Kidney (tissue), 14 donors: Measurements from ENCODE around the gene ZFAND3. TPM values are rescaled to one million over a fixed set of nuclear protein-coding genes. Genes with fewer than 3 reads are reported as not detected.

ENCODE experiments used
- DNase-seq, 5 donors: peaks; one replicate each; pipeline ENCODE4 v3.0.0-alpha.2; 2013 to 2020
- FAIRE-seq: peaks from 2 replicates; lab custom pipeline; 2012; peaks lifted over from hg19 to GRCh38; lab: Jason Lieb, UNC
- H3K27ac ChIP-seq, 2 donors: one replicate each; pipeline ENCODE4 v1.7.0; 2013; ENCODE audit warnings: low read depth in 2 of 2, low read length in 2 of 2, inconsistent platforms in 1 of 2
- H3K27me3 ChIP-seq: one replicate; pipeline ENCODE4 v1.7.1; 2013; ENCODE audit warnings: low read length, inconsistent platforms; ENCODE audit not compliant: control insufficient read depth, insufficient read depth
- H3K36me3 ChIP-seq, 3 donors: one replicate each; pipeline versions ENCODE4 v1.7.0 to v1.7.1; 2013; ENCODE audit warnings: low read length in 3 of 3, control low read depth in 1 of 3, inconsistent platforms in 1 of 3; ENCODE audit not compliant: insufficient read depth in 3 of 3, control insufficient read depth in 2 of 3
- H3K4me1 ChIP-seq, 3 donors: one replicate each; pipeline versions ENCODE4 v1.7.0 to v1.7.1; 2013; ENCODE audit warnings: low read length in 3 of 3, inconsistent platforms in 1 of 3, low read depth in 1 of 3; ENCODE audit not compliant: control insufficient read depth in 2 of 3, insufficient read depth in 2 of 3
- H3K4me3 ChIP-seq, 3 donors: one replicate each; pipeline versions ENCODE4 v1.7.0 to v1.8.1; 2013; ENCODE audit warnings: low read length in 3 of 3, control low read depth in 1 of 3, inconsistent platforms in 1 of 3
- H3K9ac ChIP-seq, 3 donors: one replicate each; pipeline versions ENCODE4 v1.7.0 to v1.7.1; 2013; ENCODE audit warnings: low read length in 3 of 3, control low read depth in 1 of 3, inconsistent platforms in 1 of 3
- H3K9me3 ChIP-seq, 3 donors: one replicate each; pipeline versions ENCODE4 v1.7.0 to v1.7.1; 2013; ENCODE audit warnings: low read length in 3 of 3, control low read depth in 1 of 3, inconsistent platforms in 1 of 3; ENCODE audit not compliant: control insufficient read depth in 2 of 3, insufficient read depth in 1 of 3
- CTCF ChIP-seq: IDR thresholded peaks from 3 replicates; pipeline ENCODE4 v1.5.1; 2012; ENCODE audit warnings: mild to moderate bottlenecking, moderate library complexity, borderline replicate concordance; ENCODE audit not compliant: insufficient read depth; ENCODE audit errors: extremely low read depth
- intact Hi-C: fragments of 100-400 bp; cut with DNase I; formaldehyde crosslinking; loops from one replicate; pipeline ENCODE4 v1.11.1; 2022
- polyA plus RNA-seq: library from polyadenylated mRNA; stranded (reverse); fragments of 350-450 nt; fragmentation: Illumina TruSeq; extraction: RNeasy Lipid Tissue Mini Kit (QIAGEN cat#74804); gene quantifications from one replicate; pipeline ENCODE4 v1.2.3, GENCODE V29; 2014; ENCODE audit warnings: low read depth, low replicate concordance; ENCODE audit not compliant: insufficient read depth
- total RNA-seq: library from RNA; stranded (reverse); fragmentation: NEBNext Ultra II Directional; extraction: Animal tissue kit (Norgen Biotek cat#: 25700); gene quantifications from one replicate; pipeline ENCODE4 v1.2.1, GENCODE V29; 2021
- donor health status: control.
- donor health status: control.
- donor health status: control.
- donor health status: control.
- donor health status: control.
- donor health status: DM: yes; HTN: yes; CAD: no.
- donor health status: Normal renal cell carcinoma (clear cell type).

Gene ZFAND3
- total and polyA plus RNA-seq, 2 donors from 2014 or later: 44.6 to 104 TPM

- Histone ChIP-seq H3K9ac (no peak overlapping the region), H3K4me3 (no peak overlapping the region), H3K27me3 (no peaks in the 10 kb centered on the region), H3K4me1 (peaks cover 0 to 13% (median 3%) of the 10 kb centered on the region in 3 donors), H3K36me3 (no peaks in the 10 kb centered on the region), H3K27ac (no peak overlapping the region), H3K9me3 (no peaks in the 10 kb centered on the region)
- intact Hi-C loops: no loop called here
- peak in 1 of 5 donors; percentile 22 for DNase-seq
- no peak for TF ChIP-seq CTCF
- no peak for FAIRE-seq
Measured at GRCh38 chr6:38173909-38174308, 354.4 kb downstream of the ZFAND3 start.

DNA sequence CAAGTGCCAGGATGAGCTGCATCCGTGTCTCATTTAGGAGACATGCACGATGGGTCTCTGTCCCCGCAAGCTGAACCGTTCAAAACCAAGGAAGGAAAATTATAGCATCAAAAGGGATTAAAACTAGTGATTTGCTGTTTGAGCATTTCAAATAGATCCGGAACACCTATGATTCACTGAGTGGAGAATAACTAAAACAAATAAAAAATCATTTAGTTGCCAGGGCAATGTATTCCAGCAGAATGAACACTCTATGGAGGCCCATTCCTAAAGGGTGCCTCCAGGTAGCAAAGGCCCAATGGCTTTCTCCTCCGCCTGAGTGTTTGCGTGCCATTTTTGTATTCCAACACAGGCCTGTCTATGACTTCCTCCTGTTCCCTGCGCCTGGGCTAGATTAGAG lies 354.8 kb downstream of the ZFAND3 start:
- H3K9ac ChIP-seq: no peak overlapping the region
- intact Hi-C loops: no loop called here
- DNase-seq (no peak), FAIRE-seq (no peak)
- TF ChIP-seq CTCF: no peak
- H3K9me3 ChIP-seq: no peaks in the 10 kb centered on the region
- no peak overlapping the region for H3K27ac ChIP-seq
- no peak overlapping the region for H3K4me3 ChIP-seq
- H3K36me3 ChIP-seq: no peaks in the 10 kb centered on the region
- H3K27me3 ChIP-seq: no peaks in the 10 kb centered on the region
- peaks cover 0 to 13% (median 3%) of the 10 kb centered on the region in 3 donors for H3K4me1 ChIP-seq

- Histone ChIP-seq H3K9me3 (no peaks in the 10 kb centered on the region), H3K27me3 (no peaks in the 10 kb centered on the region), H3K9ac (no peak overlapping the region), H3K4me3 (no peak overlapping the region), H3K36me3 (no peaks in the 10 kb centered on the region), H3K27ac (no peak overlapping the region), H3K4me1 (peaks cover 0 to 13% (median under 1%) of the 10 kb centered on the region in 3 donors)
- FAIRE-seq: no peak
- TF ChIP-seq CTCF: no peak
- peak in 1 of 5 donors; percentile 45 for DNase-seq
- intact Hi-C loops: no loop called here
Measured at GRCh38 chr6:38174806-38175495, 355.4 kb downstream of the ZFAND3 start.
